Mucosa of stomach (tissue), 1 donor: ENCODE results near the gene USP15.
"Not testable (repeated sequence)": the region's sequence is repeated elsewhere in the genome, so short reads cannot be mapped to it uniquely, and the experiment has no call there.

Source experiments
- H3K27me3 ChIP-seq: one replicate; pipeline ENCODE4 v1.7.0; 2013; ENCODE audit warnings: mild to moderate bottlenecking, low read length; ENCODE audit not compliant: control insufficient read depth, insufficient read depth
- H3K36me3 ChIP-seq: one replicate; pipeline ENCODE4 v1.7.0; 2013; ENCODE audit warnings: low read length; ENCODE audit not compliant: control insufficient read depth, insufficient read depth
- H3K4me1 ChIP-seq: one replicate; pipeline ENCODE4 v1.7.0; 2013; ENCODE audit warnings: mild to moderate bottlenecking, low read length; ENCODE audit not compliant: control insufficient read depth, insufficient read depth
- H3K4me3 ChIP-seq: one replicate; pipeline ENCODE4 v1.7.0; 2013; ENCODE audit warnings: low read length
- H3K9ac ChIP-seq: one replicate; pipeline ENCODE4 v1.7.0; 2013; ENCODE audit warnings: mild to moderate bottlenecking, low read length, moderate library complexity
- H3K9me3 ChIP-seq: one replicate; pipeline ENCODE4 v1.7.0; 2013; ENCODE audit warnings: mild to moderate bottlenecking, low read length, moderate library complexity; ENCODE audit not compliant: control insufficient read depth
- donor health status: Pancreatic carcinoma.

USP15 gene

GRCh38 chr12:62342614-62343303 lies 82.6 kb downstream of the USP15 start:
- H3K4me3 ChIP-seq, H3K27me3 ChIP-seq, H3K36me3 ChIP-seq, H3K9ac ChIP-seq, H3K4me1 ChIP-seq, H3K9me3 ChIP-seq: not testable (repeated sequence)

- H3K36me3 ChIP-seq, H3K9me3 ChIP-seq, H3K9ac ChIP-seq, H3K4me3 ChIP-seq, H3K27me3 ChIP-seq, H3K4me1 ChIP-seq: not testable (repeated sequence)
Observed at GRCh38 chr12:62343304-62344120, 83.3 kb downstream of the USP15 start.

DNA sequence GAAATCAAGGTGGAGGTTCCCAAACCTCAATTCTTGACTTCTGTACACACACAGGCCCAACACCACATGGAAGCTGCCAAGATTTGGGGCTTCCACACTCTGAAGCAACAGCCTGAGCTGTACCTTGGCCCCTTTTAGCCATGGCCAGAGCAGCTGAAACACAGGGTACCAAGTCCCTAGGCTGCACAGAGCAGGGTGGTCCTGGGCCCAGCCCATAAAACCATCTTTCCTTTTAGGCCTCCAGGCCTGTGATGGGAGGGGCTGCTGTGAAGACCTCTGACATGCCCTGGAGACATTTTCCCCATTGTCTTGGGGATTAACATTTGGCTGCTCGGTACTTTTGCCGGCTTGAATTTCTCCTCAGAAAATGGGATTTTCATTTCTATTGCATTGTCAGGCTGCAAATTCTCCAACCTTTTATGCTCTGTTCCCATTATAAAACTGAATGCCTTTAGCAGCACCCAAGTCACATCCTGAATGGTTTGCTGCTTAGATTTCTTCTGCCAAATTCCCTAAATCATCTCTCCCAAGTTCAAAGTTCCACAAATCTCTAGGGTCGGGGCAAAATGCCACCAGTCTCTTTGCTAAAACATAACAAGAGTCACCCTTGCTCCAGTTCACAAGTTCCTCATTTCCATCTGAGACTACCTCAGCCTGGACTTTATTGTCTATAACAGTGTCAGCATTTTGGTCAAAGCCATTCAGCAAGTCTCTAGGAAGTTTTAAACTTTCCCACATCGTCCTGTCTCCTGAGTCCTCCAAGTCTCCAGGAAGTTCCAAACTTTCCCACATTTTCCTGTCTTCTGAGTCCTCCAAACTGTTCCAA lies 84.7 kb downstream of the USP15 start:
- H3K36me3 ChIP-seq, H3K9me3 ChIP-seq, H3K4me1 ChIP-seq, H3K27me3 ChIP-seq, H3K4me3 ChIP-seq, H3K9ac ChIP-seq: not testable (repeated sequence)

DNA sequence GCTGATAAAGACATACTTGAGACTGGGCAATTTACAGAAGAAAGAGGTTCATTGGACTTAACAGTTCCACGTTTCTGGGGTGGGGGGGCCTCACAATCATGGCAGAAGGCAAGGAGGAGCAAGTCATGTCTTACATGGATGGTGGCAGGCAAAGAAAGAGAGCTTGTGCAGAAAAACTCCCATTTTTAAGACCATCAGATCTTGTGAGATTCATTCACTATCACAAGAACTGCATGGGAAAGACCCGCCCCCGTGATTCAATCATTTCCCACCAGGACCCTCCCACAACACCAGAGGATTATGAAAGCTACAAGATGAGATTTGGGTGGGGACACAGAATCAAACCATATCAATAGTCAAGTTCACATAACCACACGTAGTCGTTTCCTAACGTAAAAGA lies 85.5 kb downstream of the USP15 start:
- H3K4me1 ChIP-seq = no peaks in the 10 kb centered on the region
- H3K27me3 ChIP-seq = no peaks in the 10 kb centered on the region
- H3K4me3 ChIP-seq = no peak overlapping the region
- no peaks in the 10 kb centered on the region for H3K9me3 ChIP-seq
- no peaks in the 10 kb centered on the region for H3K36me3 ChIP-seq
- H3K9ac ChIP-seq = no peak overlapping the region

GRCh38 chr12:62346817-62347216 lies 86.6 kb downstream of the USP15 start:
- Histone ChIP-seq H3K27me3 (no peaks in the 10 kb centered on the region), H3K36me3 (no peaks in the 10 kb centered on the region), H3K9ac (no peak overlapping the region), H3K4me3 (no peak overlapping the region), H3K9me3 (no peaks in the 10 kb centered on the region), H3K4me1 (no peaks in the 10 kb centered on the region)

DNA sequence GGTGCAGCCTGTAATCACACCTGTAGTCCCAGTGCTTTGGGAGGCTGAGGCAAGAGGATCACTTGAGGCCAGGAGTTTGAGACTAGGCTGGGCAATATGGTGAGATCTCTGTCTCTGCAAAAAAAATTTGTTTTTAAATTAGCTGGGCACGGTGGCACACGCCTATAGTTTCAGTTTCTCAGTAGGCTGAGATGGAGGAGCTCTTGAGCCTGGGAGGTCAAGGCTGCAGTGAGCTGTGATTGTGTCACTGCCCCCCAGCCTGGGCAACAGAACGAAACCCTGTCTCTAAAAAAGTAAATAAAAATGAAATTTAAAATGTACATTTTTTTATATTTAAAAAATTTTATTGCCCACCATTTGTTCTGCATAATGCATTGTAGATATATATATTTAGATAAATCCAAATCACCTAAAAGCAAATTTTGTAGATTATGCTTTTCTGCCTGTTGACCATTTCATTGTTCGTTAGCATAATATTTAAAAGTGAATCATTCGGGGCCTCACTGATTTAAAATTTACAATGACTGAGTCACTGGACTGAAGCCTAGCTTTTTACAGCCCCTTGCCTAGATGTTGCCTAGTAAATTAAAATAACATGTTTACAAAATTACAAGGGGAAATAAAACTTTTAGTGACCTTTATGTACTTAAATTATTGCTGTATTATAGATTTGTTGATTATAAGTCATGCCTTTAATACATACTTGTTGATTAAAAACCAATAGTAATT lies 87.9 kb downstream of the USP15 start:
- no peaks in the 10 kb centered on the region for H3K36me3 ChIP-seq

GRCh38 chr12:62350554-62350953 lies 90.3 kb downstream of the USP15 start:
- H3K9me3 ChIP-seq = no peaks in the 10 kb centered on the region
- no peaks in the 10 kb centered on the region for H3K27me3 ChIP-seq
- H3K4me1 ChIP-seq = no peaks in the 10 kb centered on the region
- H3K9ac ChIP-seq = no peak overlapping the region
- H3K36me3 ChIP-seq = no peaks in the 10 kb centered on the region
- no peak overlapping the region for H3K4me3 ChIP-seq

More for the DNA sequence above, 87.9 kb downstream of the USP15 start:
- no peak overlapping the region for H3K9ac ChIP-seq
- H3K4me3 ChIP-seq = no peak overlapping the region
- H3K27me3 ChIP-seq = no peaks in the 10 kb centered on the region
- H3K9me3 ChIP-seq = no peaks in the 10 kb centered on the region
- H3K4me1 ChIP-seq = no peaks in the 10 kb centered on the region

DNA sequence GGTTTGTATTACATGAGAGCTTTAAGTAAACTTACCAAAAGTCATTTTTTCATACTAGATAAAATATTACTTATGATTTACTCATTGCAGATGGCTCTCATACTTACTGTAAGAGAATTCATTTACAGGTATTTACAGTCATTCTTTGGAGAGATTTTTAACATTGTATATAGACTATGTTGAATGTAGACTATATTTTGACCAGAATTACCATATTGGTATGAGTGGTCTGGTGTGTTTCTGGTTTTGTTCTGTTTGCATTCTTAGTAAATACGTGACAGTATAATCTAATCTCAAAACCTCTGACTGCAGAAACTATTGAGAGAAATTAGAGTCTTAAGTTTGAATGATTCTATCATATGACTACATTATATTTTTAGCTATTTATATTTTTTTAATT lies 91.1 kb downstream of the USP15 start:
- Histone ChIP-seq H3K27me3 (no peaks in the 10 kb centered on the region), H3K4me3 (no peak overlapping the region), H3K9me3 (no peaks in the 10 kb centered on the region), H3K36me3 (no peaks in the 10 kb centered on the region), H3K4me1 (no peaks in the 10 kb centered on the region), H3K9ac (no peak overlapping the region)

GRCh38 chr12:62361048-62361447 lies 100.8 kb downstream of the USP15 start:
- Histone ChIP-seq H3K9ac (no peak overlapping the region), H3K4me1 (peaks cover 8% of the 10 kb centered on the region), H3K27me3 (no peaks in the 10 kb centered on the region), H3K4me3 (no peak overlapping the region), H3K9me3 (no peaks in the 10 kb centered on the region), H3K36me3 (no peaks in the 10 kb centered on the region)

- peaks cover 8% of the 10 kb centered on the region for H3K4me1 ChIP-seq
- H3K36me3 ChIP-seq = no peaks in the 10 kb centered on the region
- H3K9me3 ChIP-seq = no peaks in the 10 kb centered on the region
- H3K27me3 ChIP-seq = no peaks in the 10 kb centered on the region
- H3K9ac ChIP-seq = no peak overlapping the region
- no peak overlapping the region for H3K4me3 ChIP-seq
Observed at GRCh38 chr12:62363506-62363905, 103.3 kb downstream of the USP15 start.

DNA sequence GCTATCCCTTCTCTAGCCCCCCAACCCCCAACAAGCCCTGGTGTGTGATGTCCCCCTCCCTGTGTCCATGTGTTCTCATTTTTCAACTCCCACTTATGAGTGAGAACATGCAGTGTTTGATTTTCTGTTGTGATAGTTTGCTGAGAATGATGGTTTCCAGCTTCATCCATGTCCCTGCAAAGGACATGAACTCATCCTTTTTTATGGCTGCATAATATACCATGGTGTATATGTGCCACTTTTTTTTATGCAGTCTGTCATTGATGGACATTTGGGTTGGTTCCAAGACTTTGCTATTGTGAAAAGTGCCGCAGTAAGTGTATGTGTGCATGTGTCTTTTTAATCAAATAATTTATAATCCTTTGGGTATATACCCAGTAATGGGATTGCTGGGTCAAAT lies 104.5 kb downstream of the USP15 start:
- not testable (repeated sequence) for H3K4me3 ChIP-seq, H3K9me3 ChIP-seq, H3K27me3 ChIP-seq, H3K36me3 ChIP-seq, H3K4me1 ChIP-seq, H3K9ac ChIP-seq
